Chondrocyte (in vitro differentiated cells): ENCODE data around the gene UNC80. TPM values are rescaled to one million over a fixed set of nuclear protein-coding genes. Genes with fewer than 3 reads are reported as not detected.

Source experiments
- DNase-seq: peaks from one replicate; pipeline ENCODE4 v3.0.0; 2021; ENCODE audit warnings: mixed read lengths, low spot score
- H3K27ac Mint-ChIP-seq: one replicate; pipeline ENCODE4 v1.8.0; 2021; ENCODE audit warnings: mild to moderate bottlenecking, moderate library complexity, mixed read lengths; ENCODE audit not compliant: unreplicated experiment
- H3K27me3 Mint-ChIP-seq: 2 replicates; pipeline ENCODE4 v1.8.0; 2021; ENCODE audit warnings: low read depth, mixed read lengths
- H3K36me3 Mint-ChIP-seq: 2 replicates; pipeline ENCODE4 v1.8.0; 2021; ENCODE audit warnings: low read depth, mixed read lengths
- H3K4me1 Mint-ChIP-seq: 2 replicates; pipeline ENCODE4 v1.8.0; 2021; ENCODE audit warnings: low read depth, mild to moderate bottlenecking, mixed read lengths
- H3K4me3 Mint-ChIP-seq: one replicate; pipeline ENCODE4 v1.8.0; 2021; ENCODE audit warnings: mild to moderate bottlenecking, moderate library complexity, mixed read lengths; ENCODE audit not compliant: unreplicated experiment
- H3K9me3 Mint-ChIP-seq: 2 replicates; pipeline ENCODE4 v1.8.0; 2021; ENCODE audit warnings: low read depth, mixed read lengths
- CTCF ChIP-seq: fragments of 200-600 bp; sonication (generic); IDR thresholded peaks from 2 replicates; pipeline ENCODE4 v1.5.0; 2021; ENCODE audit warnings: antibody characterized with exemption, mild to moderate bottlenecking, moderate library complexity
- total RNA-seq: library from RNA; stranded (reverse); gene quantifications from 3 replicates; pipeline ENCODE4 v1.2.1, GENCODE V29; 2021

Gene UNC80
- total RNA-seq, 1 donor from 2014 or later, result 0.02 TPM

GRCh38 chr2:209958016-209958415, 186.4 kb downstream of the UNC80 start:
- Mint-ChIP-seq H3K27me3 (no peaks in the 10 kb centered on the region), H3K4me1 (peaks cover 17% of the 10 kb centered on the region), H3K4me3 (no peak overlapping the region), H3K27ac (no peak overlapping the region), H3K9me3 (no peaks in the 10 kb centered on the region), H3K36me3 (no peaks in the 10 kb centered on the region)
- DNase-seq, result no peak
- no peak for TF ChIP-seq CTCF

- DNase-seq, result no peak
- Mint-ChIP-seq H3K27me3 (no peaks in the 10 kb centered on the region), H3K4me3 (no peak overlapping the region), H3K27ac (peak overlapping the region; percentile 58), H3K36me3 (no peaks in the 10 kb centered on the region), H3K4me1 (peaks cover 17% of the 10 kb centered on the region), H3K9me3 (no peaks in the 10 kb centered on the region)
- TF ChIP-seq CTCF, result no peak
Measured at GRCh38 chr2:209960045-209960444, 188.4 kb downstream of the UNC80 start.

DNA sequence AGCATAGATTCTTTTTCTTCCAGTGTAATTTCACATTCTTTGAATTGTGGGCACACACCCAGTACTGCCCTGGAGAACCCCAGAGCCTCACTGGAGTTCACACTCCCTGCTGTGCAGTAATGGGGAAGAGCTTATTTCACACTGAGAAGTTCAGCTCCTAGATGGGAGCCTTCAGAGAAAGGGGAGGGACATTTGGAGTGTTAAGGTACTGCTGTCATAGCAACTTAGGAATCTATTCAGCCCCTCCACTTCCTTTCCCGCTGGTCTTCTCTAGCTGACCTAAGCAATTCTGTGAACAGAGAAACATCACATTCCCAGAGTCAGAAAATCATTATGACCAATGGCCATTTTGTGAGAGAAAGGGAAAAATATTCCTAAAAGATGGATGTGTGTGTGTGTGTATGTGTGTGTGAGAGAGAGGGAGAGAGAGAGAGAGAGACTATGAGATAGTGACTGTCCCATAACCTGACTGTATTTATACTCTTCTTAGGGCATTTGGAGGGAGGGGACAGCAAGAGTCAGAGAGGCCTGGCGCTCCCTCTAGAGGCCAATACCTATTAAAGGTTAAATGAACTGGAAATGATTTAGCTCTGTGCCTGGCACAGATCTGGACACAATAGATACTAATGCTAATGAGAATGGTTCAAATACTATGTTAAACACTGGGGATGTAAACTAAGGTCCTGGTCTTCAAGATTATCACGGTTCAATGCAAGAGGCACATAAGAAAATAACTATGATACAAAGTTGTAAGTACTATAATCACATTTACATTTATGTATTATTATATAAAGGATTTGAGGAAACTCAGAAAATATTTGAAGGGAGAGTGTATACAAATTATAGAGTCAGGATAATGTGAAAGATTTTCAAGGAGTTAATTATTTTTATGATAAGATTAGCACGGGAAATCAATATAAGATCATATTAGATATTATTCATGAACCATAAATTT, 189.3 kb downstream of the UNC80 start:
- Mint-ChIP-seq H3K9me3 (no peaks in the 10 kb centered on the region), H3K27me3 (no peaks in the 10 kb centered on the region), H3K36me3 (no peaks in the 10 kb centered on the region), H3K27ac (peak overlapping the region; percentile 58), H3K4me3 (no peak overlapping the region), H3K4me1 (peaks cover 20% of the 10 kb centered on the region)
- no peak for DNase-seq
- TF ChIP-seq CTCF, result peak; percentile 92

- Mint-ChIP-seq H3K4me1 (peaks cover 9% of the 10 kb centered on the region), H3K4me3 (no peak overlapping the region), H3K36me3 (no peaks in the 10 kb centered on the region), H3K9me3 (no peaks in the 10 kb centered on the region), H3K27me3 (peaks cover 2% of the 10 kb centered on the region), H3K27ac (peak overlapping the region; percentile 14)
- TF ChIP-seq CTCF, result no peak
- no peak for DNase-seq
Measured at GRCh38 chr2:209965723-209966122, 194.1 kb downstream of the UNC80 start.

- DNase-seq, result no peak
- peaks cover 3% of the 10 kb centered on the region for H3K4me1 Mint-ChIP-seq
- peaks cover 12% of the 10 kb centered on the region for H3K27me3 Mint-ChIP-seq
- no peak overlapping the region for H3K4me3 Mint-ChIP-seq
- TF ChIP-seq CTCF, result no peak
- H3K27ac Mint-ChIP-seq, result no peak overlapping the region
- H3K36me3 Mint-ChIP-seq, result no peaks in the 10 kb centered on the region
- no peaks in the 10 kb centered on the region for H3K9me3 Mint-ChIP-seq
Measured at GRCh38 chr2:209969692-209970091, 198.1 kb downstream of the UNC80 start.
